H9 (cell line): ENCODE results near the gene CSMD2. TPM values are rescaled to one million over a fixed set of nuclear protein-coding genes. Genes with fewer than 3 reads are reported as not detected.

Experiments
- DNase-seq: peaks from one replicate; pipeline ENCODE4 v3.0.0-alpha.2; 2017
- H2AFZ ChIP-seq: one replicate; pipeline ENCODE4 v1.6.1; 2013; ENCODE audit warnings: mild to moderate bottlenecking, low read length, control low read depth, moderate library complexity
- H2AK5ac ChIP-seq: 2 replicates; pipeline ENCODE4 v1.6.1; 2013; ENCODE audit warnings: low read length, control low read depth, mixed read lengths; ENCODE audit not compliant: insufficient read length
- H2BK120ac ChIP-seq: one replicate; pipeline ENCODE4 v1.6.1; 2013; ENCODE audit warnings: low read depth, mild to moderate bottlenecking, low read length, control low read depth, inconsistent platforms; ENCODE audit not compliant: poor library complexity, severe bottlenecking
- H2BK12ac ChIP-seq: 2 replicates; pipeline ENCODE4 v1.6.1; 2013; ENCODE audit warnings: low read length, control low read depth, mixed read lengths, low read depth; ENCODE audit not compliant: insufficient read length
- H2BK15ac ChIP-seq: 2 replicates; pipeline ENCODE4 v1.6.1; 2013; ENCODE audit warnings: low read depth, low read length, control low read depth
- H2BK20ac ChIP-seq: one replicate; pipeline ENCODE4 v1.6.1; 2013; ENCODE audit warnings: low read depth, mild to moderate bottlenecking, low read length, control low read depth, inconsistent platforms; ENCODE audit not compliant: poor library complexity, severe bottlenecking
- H2BK5ac ChIP-seq: 2 replicates; pipeline ENCODE4 v1.6.1; 2013; ENCODE audit warnings: low read length, control low read depth, mixed read lengths; ENCODE audit not compliant: insufficient read length
- H3K14ac ChIP-seq: 2 replicates; pipeline ENCODE4 v1.6.1; 2013; ENCODE audit warnings: low read length, control low read depth; ENCODE audit not compliant: insufficient read depth
- H3K18ac ChIP-seq: 2 replicates; pipeline ENCODE4 v1.6.1; 2013; ENCODE audit warnings: low read depth, mild to moderate bottlenecking, mixed read lengths, low read length, control low read depth; ENCODE audit not compliant: insufficient read length
- H3K23ac ChIP-seq: 2 replicates; pipeline ENCODE4 v1.6.1; 2013; ENCODE audit warnings: low read length, control low read depth, mixed read lengths, low read depth; ENCODE audit not compliant: insufficient read length
- H3K23me2 ChIP-seq: 2 replicates; pipeline ENCODE4 v1.6.1; 2013; ENCODE audit warnings: low read depth, mild to moderate bottlenecking, mixed read lengths, low read length, control low read depth; ENCODE audit not compliant: insufficient read length, poor library complexity, severe bottlenecking
- H3K27ac ChIP-seq: 2 replicates; pipeline ENCODE4 v1.5.1; 2013; ENCODE audit warnings: low read length, control low read depth, mixed read lengths, low read depth; ENCODE audit not compliant: insufficient read length
- H3K27me3 ChIP-seq: 2 replicates; pipeline ENCODE4 v1.6.1; 2013; ENCODE audit warnings: low read length, control low read depth, inconsistent platforms; ENCODE audit not compliant: insufficient read depth
- H3K4ac ChIP-seq: 2 replicates; pipeline ENCODE4 v1.6.1; 2013; ENCODE audit warnings: low read depth, mild to moderate bottlenecking, control low read depth, inconsistent platforms, low read length, moderate library complexity
- H3K4me1 ChIP-seq: 2 replicates; pipeline ENCODE4 v1.6.1; 2013; ENCODE audit warnings: low read length, control low read depth, inconsistent platforms; ENCODE audit not compliant: insufficient read depth
- H3K4me2 ChIP-seq: 2 replicates; pipeline ENCODE4 v1.6.1; 2013; ENCODE audit warnings: low read length, control low read depth, mixed read lengths; ENCODE audit not compliant: insufficient read length, insufficient read depth
- H3K56ac ChIP-seq: 2 replicates; pipeline ENCODE4 v1.6.1; 2013; ENCODE audit warnings: low read depth, mild to moderate bottlenecking, mixed read lengths, low read length, control low read depth; ENCODE audit not compliant: insufficient read length
- H3K79me1 ChIP-seq: 2 replicates; pipeline ENCODE4 v1.6.1; 2013; ENCODE audit warnings: low read depth, mild to moderate bottlenecking, moderate library complexity, low read length, control low read depth, inconsistent platforms; ENCODE audit not compliant: insufficient read depth, poor library complexity, severe bottlenecking
- H3K79me2 ChIP-seq: 2 replicates; pipeline ENCODE4 v1.6.1; 2013; ENCODE audit warnings: low read length, control low read depth, inconsistent platforms; ENCODE audit not compliant: insufficient read depth
- H3K9ac ChIP-seq: 2 replicates; pipeline ENCODE4 v1.6.1; 2013; ENCODE audit warnings: low read length, control low read depth, mixed read lengths; ENCODE audit not compliant: insufficient read length; ENCODE audit errors: extremely low read depth
- H3K9me3 ChIP-seq: one replicate; pipeline ENCODE4 v1.6.1; 2013; ENCODE audit warnings: low read depth, low read length, inconsistent platforms; ENCODE audit not compliant: control insufficient read depth
- H3T11ph ChIP-seq: one replicate; pipeline ENCODE4 v1.6.1; 2013; ENCODE audit warnings: mild to moderate bottlenecking, low read length, control low read depth, inconsistent platforms
- H4K20me1 ChIP-seq: one replicate; pipeline ENCODE4 v1.6.1; 2013; ENCODE audit not compliant: control insufficient read depth, insufficient read length, insufficient read depth
- H4K5ac ChIP-seq: 2 replicates; pipeline ENCODE4 v1.6.1; 2013; ENCODE audit warnings: low read depth, mild to moderate bottlenecking, mixed read lengths, low read length, control low read depth; ENCODE audit not compliant: insufficient read length
- H4K8ac ChIP-seq: replicated peaks from 2 replicates; pipeline ENCODE4 v1.6.1; 2013; ENCODE audit warnings: low read length, control low read depth, mixed read lengths, low read depth; ENCODE audit not compliant: insufficient read length
- H4K91ac ChIP-seq: 2 replicates; pipeline ENCODE4 v1.6.1; 2013; ENCODE audit warnings: low read depth, mild to moderate bottlenecking, moderate library complexity, mixed read lengths, low read length, control low read depth; ENCODE audit not compliant: insufficient read length
- H3K27ac Mint-ChIP-seq, 3 experiments: 2 replicates in 2 of 3; 3 replicates in 1 of 3; pipeline ENCODE4 v1.8.0; 2020 to 2021; ENCODE audit warnings: mixed read lengths in 3 of 3, mild to moderate bottlenecking in 1 of 3, moderate library complexity in 1 of 3
- H3K27me3 Mint-ChIP-seq: 2 replicates; pipeline ENCODE4 v1.8.0; 2021; ENCODE audit warnings: low read depth, mild to moderate bottlenecking, moderate library complexity, mixed read lengths
- H3K36me3 Mint-ChIP-seq, 3 experiments: 2 replicates in 2 of 3; 3 replicates in 1 of 3; pipeline ENCODE4 v1.8.0; 2020 to 2021; ENCODE audit warnings: low read depth in 3 of 3, mixed read lengths in 3 of 3; ENCODE audit not compliant: insufficient read depth in 1 of 3
- H3K4me1 Mint-ChIP-seq, 2 experiments: 2 replicates each; pipeline ENCODE4 v1.8.0; 2020; ENCODE audit warnings: mixed read lengths in 2 of 2
- H3K4me3 Mint-ChIP-seq, 2 experiments: 2 replicates in 1 of 2; 3 replicates in 1 of 2; pipeline ENCODE4 v1.8.0; 2020 to 2021; ENCODE audit warnings: mild to moderate bottlenecking in 2 of 2, mixed read lengths in 2 of 2, moderate library complexity in 1 of 2
- H3K9me3 Mint-ChIP-seq, 2 experiments: 2 replicates in 1 of 2; 3 replicates in 1 of 2; pipeline ENCODE4 v1.8.0; 2020; ENCODE audit warnings: mild to moderate bottlenecking in 2 of 2, mixed read lengths in 2 of 2, moderate library complexity in 1 of 2
- WGBS: extraction: QIAGEN DNeasy Blood & Tissue Kit; methylation state at CpG from one replicate; pipeline ENCODE4 v1.1.7; 2013; ENCODE audit warnings: missing lambda C conversion rate, low lambda C conversion rate, mixed read lengths; ENCODE audit not compliant: insufficient read length; ENCODE audit errors: extremely low coverage; 5-methylcytosine and 5-hydroxymethylcytosine counted together
- total RNA-seq: library from RNA; stranded (reverse); gene quantifications from 2 replicates; pipeline ENCODE4 v1.2.1, GENCODE V29; 2021
- TF ChIP-seq, protein P1 (sequence below): fragments of 200-600 bp; sonication (generic); conservative IDR thresholded peaks from 3 replicates; pipeline ENCODE4 v1.8.0; 2021; ENCODE audit warnings: antibody characterized with exemption, mild to moderate bottlenecking

Gene CSMD2
- total RNA-seq, 1 experiment from 2014 or later, result 6.4 TPM

GRCh38 chr1:33635336-33636012 lies 529.6 kb downstream of the CSMD2 start:
- no peak overlapping the region for H4K91ac ChIP-seq
- peaks cover 20 to 28% of the 10 kb centered on the region in 2 experiments for H3K4me1 Mint-ChIP-seq
- H3K36me3 Mint-ChIP-seq, result peaks cover 3 to 11% (median 8%) of the 10 kb centered on the region in 3 experiments
- no peak overlapping the region for H2BK5ac ChIP-seq
- no CpG with 5 or more reads among the region's 7 CpGs for WGBS
- H3K9me3 ChIP-seq, result no peaks in the 10 kb centered on the region
- H3K27ac Mint-ChIP-seq, result peak overlapping the region in 1 of 3 experiments; percentile 79; a peak in 2 of 7 replicates
- H3K79me1 ChIP-seq, result no peaks in the 10 kb centered on the region
- no peaks in the 10 kb centered on the region for H3K9me3 Mint-ChIP-seq
- DNase-seq, result peak; percentile 78
- H3K14ac ChIP-seq, result no peak overlapping the region
- no peak overlapping the region for H2BK15ac ChIP-seq
- no peak overlapping the region for H2AK5ac ChIP-seq
- H3K4ac ChIP-seq, result no peak overlapping the region
- H3K27me3 ChIP-seq, result no peaks in the 10 kb centered on the region
- no peak overlapping the region for H2BK20ac ChIP-seq
- H2AFZ ChIP-seq, result no peak overlapping the region
- no peak overlapping the region for H3K23ac ChIP-seq
- no peak overlapping the region for H3K27ac ChIP-seq
- no peaks in the 10 kb centered on the region for H3K79me2 ChIP-seq
- H3K4me2 ChIP-seq, result no peak overlapping the region
- no peaks in the 10 kb centered on the region for H4K20me1 ChIP-seq
- no peak overlapping the region for H4K8ac ChIP-seq
- H3T11ph ChIP-seq, result no peak overlapping the region
- H3K4me1 ChIP-seq, result peaks cover 6% of the 10 kb centered on the region; the same call in 1 of the 2 replicates
- no peak overlapping the region; a peak in 1 of 5 replicates for H3K4me3 Mint-ChIP-seq
- no peak overlapping the region for H2BK120ac ChIP-seq
- H3K27me3 Mint-ChIP-seq, result peaks cover 21% of the 10 kb centered on the region
- no peak overlapping the region for H3K9ac ChIP-seq
- no peak overlapping the region for H3K18ac ChIP-seq
- TF ChIP-seq, protein P1, sequence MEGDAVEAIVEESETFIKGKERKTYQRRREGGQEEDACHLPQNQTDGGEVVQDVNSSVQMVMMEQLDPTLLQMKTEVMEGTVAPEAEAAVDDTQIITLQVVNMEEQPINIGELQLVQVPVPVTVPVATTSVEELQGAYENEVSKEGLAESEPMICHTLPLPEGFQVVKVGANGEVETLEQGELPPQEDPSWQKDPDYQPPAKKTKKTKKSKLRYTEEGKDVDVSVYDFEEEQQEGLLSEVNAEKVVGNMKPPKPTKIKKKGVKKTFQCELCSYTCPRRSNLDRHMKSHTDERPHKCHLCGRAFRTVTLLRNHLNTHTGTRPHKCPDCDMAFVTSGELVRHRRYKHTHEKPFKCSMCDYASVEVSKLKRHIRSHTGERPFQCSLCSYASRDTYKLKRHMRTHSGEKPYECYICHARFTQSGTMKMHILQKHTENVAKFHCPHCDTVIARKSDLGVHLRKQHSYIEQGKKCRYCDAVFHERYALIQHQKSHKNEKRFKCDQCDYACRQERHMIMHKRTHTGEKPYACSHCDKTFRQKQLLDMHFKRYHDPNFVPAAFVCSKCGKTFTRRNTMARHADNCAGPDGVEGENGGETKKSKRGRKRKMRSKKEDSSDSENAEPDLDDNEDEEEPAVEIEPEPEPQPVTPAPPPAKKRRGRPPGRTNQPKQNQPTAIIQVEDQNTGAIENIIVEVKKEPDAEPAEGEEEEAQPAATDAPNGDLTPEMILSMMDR, result no peak
- H2BK12ac ChIP-seq, result no peak overlapping the region
- no peak overlapping the region for H4K5ac ChIP-seq
- H3K23me2 ChIP-seq, result no peaks in the 10 kb centered on the region
- no peak overlapping the region for H3K56ac ChIP-seq
